Stimulated activated naive CD8-positive, alpha-beta T cell treated with anti-CD3 and anti-CD28 coated beads, Interleukin-15, amount 100 ng/mL, for 72 hours (primary cell): Measurements from ENCODE around the gene TTBK2.
A peak's percentile ranks its signal among the peaks of the same experiment; 100 is the strongest.

ENCODE experiments used
- ATAC-seq: fragments of 150-1000 bp; cut with Tn5 transposase; 2 replicates; pipeline ENCODE4 v1.10.0; 2021; ENCODE audit warnings: mild to moderate bottlenecking, moderate library complexity
- DNase-seq, 2 donors: peaks; one replicate each; pipeline ENCODE4 v3.0.0; 2021 to 2022
- H3K27ac Mint-ChIP-seq, 2 donors: one replicate each; pipeline ENCODE4 v1.8.0; 2022; ENCODE audit warnings: mild to moderate bottlenecking in 2 of 2, mixed read lengths in 2 of 2, moderate library complexity in 2 of 2
- H3K27me3 Mint-ChIP-seq: one replicate; pipeline ENCODE4 v1.8.0; 2022; ENCODE audit warnings: mixed read lengths
- H3K4me1 Mint-ChIP-seq: one replicate; pipeline ENCODE4 v1.8.0; 2022; ENCODE audit warnings: mild to moderate bottlenecking, mixed read lengths
- H3K4me3 Mint-ChIP-seq, 2 donors: one replicate each; pipeline ENCODE4 v1.8.0; 2022; ENCODE audit warnings: mild to moderate bottlenecking in 2 of 2, mixed read lengths in 2 of 2, moderate library complexity in 1 of 2
- H3K9me3 Mint-ChIP-seq, 2 donors: one replicate each; pipeline ENCODE4 v1.8.0; 2022; ENCODE audit warnings: mixed read lengths in 2 of 2

The TTBK2 gene

DNA sequence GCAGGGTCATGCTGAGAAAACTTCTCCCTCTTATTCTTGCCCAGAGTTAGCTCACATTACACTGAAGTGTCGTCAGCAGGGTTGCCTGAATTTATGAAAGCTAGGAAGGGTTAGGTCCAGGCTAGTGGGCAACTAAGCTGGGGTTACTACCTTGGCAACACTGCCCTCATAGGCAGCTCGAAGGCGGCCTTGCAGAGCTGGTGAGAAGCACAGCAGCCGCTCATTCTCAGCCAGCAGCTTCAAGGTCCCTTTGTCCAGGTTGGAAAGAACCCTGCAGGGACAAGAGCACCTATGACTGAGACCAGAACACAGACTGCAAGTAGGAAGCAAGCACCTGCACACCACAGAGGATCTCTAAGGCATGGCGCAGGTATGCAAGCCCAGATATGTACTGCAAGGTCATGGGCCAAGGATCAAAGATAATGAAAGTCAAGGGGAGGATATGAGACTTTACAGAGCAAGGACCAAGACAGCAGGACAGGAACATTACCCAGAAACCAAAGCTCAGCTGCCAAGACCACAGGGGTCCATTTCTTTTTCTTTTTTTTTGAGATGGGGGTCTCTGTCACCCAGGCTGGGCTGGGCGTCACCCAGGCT lies 186.4 kb downstream of the TTBK2 start:
- H3K4me3 Mint-ChIP-seq = no peak overlapping the region
- no peaks in the 10 kb centered on the region for H3K9me3 Mint-ChIP-seq
- DNase-seq (no peak), ATAC-seq (no peak)
- H3K4me1 Mint-ChIP-seq = peaks cover 33% of the 10 kb centered on the region
- H3K27me3 Mint-ChIP-seq = no peaks in the 10 kb centered on the region
- peak overlapping the region in 1 of 2 donors; percentile 47 for H3K27ac Mint-ChIP-seq

GRCh38 chr15:42733027-42733426 lies 187.6 kb downstream of the TTBK2 start:
- Mint-ChIP-seq H3K4me3 (no peak overlapping the region), H3K27ac (peak overlapping the region in 1 of 2 donors; percentile 54), H3K27me3 (no peaks in the 10 kb centered on the region), H3K4me1 (peaks cover 30% of the 10 kb centered on the region), H3K9me3 (no peaks in the 10 kb centered on the region)
- no peak for ATAC-seq
- no peak for DNase-seq

GRCh38 chr15:42732095-42732827 lies 188.3 kb downstream of the TTBK2 start:
- H3K27ac Mint-ChIP-seq = no peak overlapping the region
- peaks cover 23% of the 10 kb centered on the region for H3K4me1 Mint-ChIP-seq
- DNase-seq (no peak), ATAC-seq (no peak)
- no peaks in the 10 kb centered on the region for H3K27me3 Mint-ChIP-seq
- no peaks in the 10 kb centered on the region for H3K9me3 Mint-ChIP-seq
- H3K4me3 Mint-ChIP-seq = no peak overlapping the region

DNA sequence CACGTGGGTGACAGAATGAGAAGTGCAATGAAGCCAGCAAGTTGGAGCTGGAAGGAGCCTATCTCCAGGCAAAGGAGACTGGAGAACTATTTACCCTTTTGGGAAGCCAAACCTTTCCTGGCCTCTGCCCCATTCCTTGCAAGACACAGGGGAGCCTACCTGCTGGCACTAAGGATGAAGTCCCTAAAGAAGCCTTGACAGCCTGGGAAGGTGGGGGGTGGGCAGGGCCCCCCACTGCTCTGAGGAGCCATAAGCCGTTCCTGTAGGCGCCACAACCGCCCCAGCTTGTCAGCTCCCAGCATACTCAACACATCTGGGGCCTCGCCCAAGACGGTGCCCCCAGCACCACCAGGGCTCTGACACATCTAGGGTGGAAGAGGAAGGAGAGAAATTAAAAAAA lies 189.1 kb downstream of the TTBK2 start:
- Mint-ChIP-seq H3K4me3 (no peak overlapping the region), H3K27me3 (no peaks in the 10 kb centered on the region), H3K9me3 (no peaks in the 10 kb centered on the region), H3K4me1 (peaks cover 22% of the 10 kb centered on the region), H3K27ac (peak overlapping the region in 1 of 2 donors; percentile 62)
- DNase-seq (no peak), ATAC-seq (no peak)

GRCh38 chr15:42730536-42730935 lies 190.0 kb downstream of the TTBK2 start:
- DNase-seq = no peak
- H3K27ac Mint-ChIP-seq = no peak overlapping the region
- no peak overlapping the region for H3K4me3 Mint-ChIP-seq
- H3K9me3 Mint-ChIP-seq = no peaks in the 10 kb centered on the region
- peaks cover 15% of the 10 kb centered on the region for H3K4me1 Mint-ChIP-seq
- ATAC-seq = no peak
- no peaks in the 10 kb centered on the region for H3K27me3 Mint-ChIP-seq

GRCh38 chr15:42730135-42730534 lies 190.4 kb downstream of the TTBK2 start:
- Mint-ChIP-seq H3K9me3 (no peaks in the 10 kb centered on the region), H3K27ac (peak overlapping the region; percentile 72 to 94), H3K4me1 (peaks cover 11% of the 10 kb centered on the region), H3K4me3 (no peak overlapping the region), H3K27me3 (no peaks in the 10 kb centered on the region)
- no peak for DNase-seq
- no peak for ATAC-seq

DNA sequence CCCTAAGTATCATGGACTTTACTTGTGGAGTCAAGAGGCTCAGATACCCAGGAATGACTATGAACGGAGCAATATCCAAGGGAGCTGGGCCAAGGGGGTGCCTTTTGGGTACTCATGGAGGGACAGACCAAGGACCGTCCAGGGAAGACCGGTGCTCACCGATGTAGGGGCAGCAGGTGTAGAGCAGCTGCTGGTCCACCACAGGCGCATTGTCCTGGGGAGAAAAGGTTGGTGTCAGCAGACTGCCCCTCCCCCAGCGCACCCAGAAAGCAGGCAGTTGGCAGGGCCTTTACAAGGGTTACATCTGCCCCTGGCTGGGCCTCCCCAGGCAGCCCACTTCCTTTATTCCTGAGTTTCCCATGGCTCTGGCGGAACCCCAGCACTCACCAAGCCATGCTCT lies 191.2 kb downstream of the TTBK2 start:
- DNase-seq (no peak), ATAC-seq (no peak)
- no peaks in the 10 kb centered on the region for H3K27me3 Mint-ChIP-seq
- no peaks in the 10 kb centered on the region for H3K9me3 Mint-ChIP-seq
- H3K4me1 Mint-ChIP-seq = peaks cover 6% of the 10 kb centered on the region
- no peak overlapping the region for H3K4me3 Mint-ChIP-seq
- H3K27ac Mint-ChIP-seq = peak overlapping the region in 1 of 2 donors; percentile 43

- no peak overlapping the region for H3K4me3 Mint-ChIP-seq
- peaks cover 6% of the 10 kb centered on the region for H3K4me1 Mint-ChIP-seq
- peak overlapping the region in 1 of 2 donors; percentile 43 for H3K27ac Mint-ChIP-seq
- no peak for DNase-seq
- no peaks in the 10 kb centered on the region for H3K27me3 Mint-ChIP-seq
- ATAC-seq = no peak
- no peaks in the 10 kb centered on the region for H3K9me3 Mint-ChIP-seq
Measured at GRCh38 chr15:42728972-42729371, 191.6 kb downstream of the TTBK2 start.

DNA sequence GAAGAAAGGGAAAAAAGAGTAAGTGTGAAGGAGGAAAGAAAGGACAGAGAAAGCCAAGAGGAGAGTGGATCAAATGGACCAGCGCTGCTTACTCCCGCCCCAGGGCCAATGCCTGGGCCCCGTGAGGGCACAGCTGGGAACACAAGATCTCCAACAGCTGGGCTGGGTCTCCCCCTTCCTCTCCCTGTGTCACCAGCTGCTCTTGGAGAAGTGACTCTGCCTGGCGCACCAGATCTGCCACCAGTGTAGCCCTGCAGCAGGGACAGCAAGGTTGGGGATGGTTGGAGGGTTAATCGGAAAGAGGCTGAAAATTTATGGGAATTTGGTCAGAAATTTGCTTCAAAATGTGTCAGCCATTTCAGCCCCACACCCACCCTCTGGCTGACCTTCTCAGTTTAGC lies 192.0 kb downstream of the TTBK2 start:
- no peak for ATAC-seq
- Mint-ChIP-seq H3K9me3 (no peaks in the 10 kb centered on the region), H3K4me1 (peaks cover 6% of the 10 kb centered on the region), H3K27me3 (no peaks in the 10 kb centered on the region), H3K27ac (no peak overlapping the region), H3K4me3 (no peak overlapping the region)
- no peak for DNase-seq

GRCh38 chr15:42727750-42728381 lies 192.7 kb downstream of the TTBK2 start:
- no peak overlapping the region for H3K27ac Mint-ChIP-seq
- ATAC-seq (no peak), DNase-seq (no peak)
- no peaks in the 10 kb centered on the region for H3K9me3 Mint-ChIP-seq
- H3K4me3 Mint-ChIP-seq = no peak overlapping the region
- H3K27me3 Mint-ChIP-seq = no peaks in the 10 kb centered on the region
- H3K4me1 Mint-ChIP-seq = peaks cover under 1% of the 10 kb centered on the region

GRCh38 chr15:42726114-42726513 lies 194.5 kb downstream of the TTBK2 start:
- H3K4me3 Mint-ChIP-seq = no peak overlapping the region
- no peak for DNase-seq
- no peak overlapping the region for H3K27ac Mint-ChIP-seq
- ATAC-seq = no peak
- no peaks in the 10 kb centered on the region for H3K4me1 Mint-ChIP-seq
- no peaks in the 10 kb centered on the region for H3K27me3 Mint-ChIP-seq
- no peaks in the 10 kb centered on the region for H3K9me3 Mint-ChIP-seq

GRCh38 chr15:42725331-42725903 lies 195.2 kb downstream of the TTBK2 start:
- H3K9me3 Mint-ChIP-seq = no peaks in the 10 kb centered on the region
- ATAC-seq = no peak
- H3K27ac Mint-ChIP-seq = no peak overlapping the region
- no peaks in the 10 kb centered on the region for H3K4me1 Mint-ChIP-seq
- no peak for DNase-seq
- H3K27me3 Mint-ChIP-seq = no peaks in the 10 kb centered on the region
- H3K4me3 Mint-ChIP-seq = no peak overlapping the region

- DNase-seq = no peak
- no peak for ATAC-seq
- H3K27ac Mint-ChIP-seq = no peak overlapping the region
- no peaks in the 10 kb centered on the region for H3K9me3 Mint-ChIP-seq
- no peak overlapping the region for H3K4me3 Mint-ChIP-seq
- no peaks in the 10 kb centered on the region for H3K27me3 Mint-ChIP-seq
- H3K4me1 Mint-ChIP-seq = no peaks in the 10 kb centered on the region
Measured at GRCh38 chr15:42724276-42724675, 196.3 kb downstream of the TTBK2 start.

- Mint-ChIP-seq H3K27ac (no peak overlapping the region), H3K9me3 (no peaks in the 10 kb centered on the region), H3K4me3 (no peak overlapping the region), H3K4me1 (no peaks in the 10 kb centered on the region), H3K27me3 (no peaks in the 10 kb centered on the region)
- DNase-seq = no peak
- no peak for ATAC-seq
Measured at GRCh38 chr15:42723068-42723467, 197.5 kb downstream of the TTBK2 start.

DNA sequence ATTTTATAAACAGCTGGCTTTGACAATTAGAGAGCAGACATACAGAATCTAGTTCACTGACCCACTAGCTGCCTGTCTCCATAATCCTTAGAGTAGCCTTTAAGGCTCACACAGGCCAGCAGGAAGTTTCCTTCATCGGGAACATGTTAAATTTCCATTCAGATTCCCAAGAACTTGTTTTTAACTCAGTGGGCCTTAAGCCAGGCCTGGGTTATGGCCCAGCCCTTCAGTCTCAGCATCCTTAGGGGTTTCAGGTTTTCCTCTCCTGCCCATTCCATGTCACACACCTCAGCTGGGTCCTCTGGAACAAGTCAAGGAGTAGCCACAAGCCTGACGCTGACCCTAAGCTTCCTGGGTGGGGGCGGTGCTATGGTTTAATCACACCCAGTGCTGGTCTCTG lies 198.7 kb downstream of the TTBK2 start:
- Mint-ChIP-seq H3K4me1 (no peaks in the 10 kb centered on the region), H3K4me3 (no peak overlapping the region), H3K27me3 (no peaks in the 10 kb centered on the region), H3K27ac (peak overlapping the region in 1 of 2 donors; percentile 57), H3K9me3 (no peaks in the 10 kb centered on the region)
- DNase-seq (no peak), ATAC-seq (no peak)

GRCh38 chr15:42721016-42721415 lies 199.6 kb downstream of the TTBK2 start:
- no peaks in the 10 kb centered on the region for H3K4me1 Mint-ChIP-seq
- ATAC-seq = no peak
- H3K27me3 Mint-ChIP-seq = no peaks in the 10 kb centered on the region
- no peak overlapping the region for H3K27ac Mint-ChIP-seq
- H3K4me3 Mint-ChIP-seq = no peak overlapping the region
- no peaks in the 10 kb centered on the region for H3K9me3 Mint-ChIP-seq
- DNase-seq = no peak
